NCI-H526 (cell line): Measurements from ENCODE around the gene HSPB6.

Source experiments
- DNase-seq, 2 experiments: peaks; one replicate each; lab custom pipeline; 2025; lab: John Stamatoyannopoulos, UW

Gene HSPB6

GRCh38 chr19:35767288-35768081 is 10.7 kb upstream of the HSPB6 start:
- peak in 1 of 2 experiments; percentile 76 for DNase-seq

- DNase-seq: no peak
Observed at GRCh38 chr19:35766571-35767104, 9.8 kb upstream of the HSPB6 start.

GRCh38 chr19:35764432-35765315 is 7.8 kb upstream of the HSPB6 start:
- no peak for DNase-seq

- no peak for DNase-seq
Observed at GRCh38 chr19:35760711-35761349, 4.0 kb upstream of the HSPB6 start.

DNA sequence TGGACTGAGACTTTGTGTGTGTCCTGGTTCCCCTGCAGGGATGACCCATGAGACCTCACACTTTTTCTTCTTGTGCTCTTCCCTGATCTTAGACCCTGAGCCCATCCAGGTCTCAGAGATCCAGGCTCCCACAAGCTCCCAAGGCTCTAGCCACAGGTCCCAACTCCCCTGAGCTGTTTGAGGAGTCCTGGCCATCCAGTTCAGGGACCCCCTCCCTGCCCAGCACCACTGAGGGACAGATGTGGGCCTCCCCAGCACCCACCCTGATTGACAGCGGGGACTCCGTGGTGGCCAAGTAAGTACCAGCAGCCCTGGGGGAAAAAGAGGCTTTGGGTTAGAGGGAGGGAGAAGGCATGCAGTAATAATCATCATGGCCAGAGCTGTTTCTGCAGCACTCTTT is 2.9 kb upstream of the HSPB6 start:
- DNase-seq: no peak

DNA sequence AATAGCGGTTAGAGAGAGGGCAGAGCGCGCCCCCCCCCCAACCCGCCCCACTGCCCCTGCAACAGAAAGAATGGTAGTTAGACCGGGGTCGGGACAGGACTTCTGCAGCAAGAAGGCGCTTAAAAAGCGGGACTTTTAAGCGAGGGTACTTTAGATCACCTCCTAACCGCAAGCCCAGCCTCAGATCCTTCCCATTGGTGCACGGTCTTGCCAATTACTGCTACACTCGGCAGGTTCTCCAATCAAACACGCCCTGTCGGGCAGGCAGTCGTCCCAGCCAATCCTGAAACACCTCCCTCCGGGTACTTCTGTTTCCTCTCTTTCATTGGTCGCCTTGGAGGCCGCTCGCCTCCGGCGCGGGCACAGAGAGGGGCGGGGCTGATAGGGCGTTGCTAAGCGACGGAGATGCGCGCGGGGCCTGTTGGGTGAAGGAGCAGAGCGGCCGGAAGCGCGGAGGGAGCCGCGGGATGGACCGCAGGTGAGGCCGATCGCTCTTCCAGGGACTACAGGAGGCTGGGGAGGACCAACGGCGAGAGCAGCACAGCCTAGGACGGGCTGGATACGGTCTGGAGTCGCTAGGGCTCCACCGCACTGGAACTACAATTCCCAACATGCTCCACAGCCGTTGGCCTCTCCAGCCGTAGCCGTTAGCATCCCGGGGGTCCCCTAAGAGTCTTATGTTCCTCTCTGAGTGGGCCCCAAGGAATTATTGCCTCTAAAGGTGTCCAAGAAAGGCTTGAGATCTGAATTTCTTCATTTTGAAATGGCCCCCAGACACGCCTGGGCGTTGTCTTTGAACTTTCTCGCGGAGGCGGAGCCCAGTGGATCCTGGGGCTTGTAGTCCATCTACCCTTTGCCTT is 1.1 kb upstream of the HSPB6 start, which contains the start of gene PROSER3:
TSS of gene PROSER3 (plus strand) at position 428 of the 860 bp plus-strand sequence. CDS start at position 468, 40 bp downstream.
- peak; percentile 100 for DNase-seq

DNA sequence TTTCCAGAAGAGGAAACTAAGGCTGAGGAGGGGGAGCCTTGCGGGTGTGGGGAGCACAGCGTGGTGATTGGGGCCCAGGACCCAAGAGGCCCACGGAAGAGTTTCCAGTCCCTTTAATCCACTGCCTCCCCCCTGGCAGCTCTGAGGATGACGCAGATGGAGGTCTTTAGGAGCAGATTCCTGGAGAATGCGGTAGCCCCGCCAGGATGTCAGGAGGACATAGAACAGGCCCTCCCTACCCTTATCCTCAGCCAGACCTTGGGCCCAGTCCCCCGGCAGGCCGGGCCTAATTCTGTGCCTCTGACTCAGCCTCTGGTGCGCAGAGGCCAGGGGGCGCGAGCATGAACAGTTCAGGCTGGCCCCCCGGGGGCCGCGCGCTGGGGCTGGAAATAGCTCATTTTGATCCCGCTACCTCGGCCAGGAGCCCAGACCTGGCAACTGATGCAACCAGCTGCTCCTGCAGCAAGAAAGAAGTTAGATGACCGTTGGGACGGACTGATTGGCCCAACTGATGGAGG is 461 bp upstream of the HSPB6 start:
- peak in 1 of 2 experiments; percentile 78 for DNase-seq

GRCh38 chr19:35755550-35756376 is 1.1 kb downstream of the HSPB6 start:
- DNase-seq: no peak

DNA sequence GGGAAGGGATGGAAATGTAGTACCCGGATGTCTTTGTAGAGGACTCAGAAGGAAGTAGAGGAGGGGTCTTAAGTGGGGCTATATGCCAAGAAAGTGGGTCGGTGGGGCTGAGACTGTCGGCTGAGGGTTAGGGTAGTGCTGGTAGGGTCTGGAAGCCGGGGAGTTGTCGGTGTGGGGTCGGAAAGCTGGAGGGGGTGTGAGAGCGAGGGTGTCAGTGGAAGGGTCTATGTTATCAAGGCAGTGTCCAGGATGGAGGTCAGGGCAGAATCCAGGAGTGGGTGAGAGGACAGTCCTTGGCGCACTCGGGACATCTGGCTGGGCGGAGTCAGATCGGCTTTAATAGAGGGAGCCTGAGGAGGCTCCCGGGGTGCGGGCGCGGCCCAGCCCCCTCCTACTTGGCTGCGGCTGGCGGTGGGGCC is 1.7 kb downstream of the HSPB6 start:
- DNase-seq: no peak

GRCh38 chr19:35754370-35755130 is 2.3 kb downstream of the HSPB6 start:
- DNase-seq: no peak

GRCh38 chr19:35753634-35754369 is 3.0 kb downstream of the HSPB6 start:
- no peak for DNase-seq

DNA sequence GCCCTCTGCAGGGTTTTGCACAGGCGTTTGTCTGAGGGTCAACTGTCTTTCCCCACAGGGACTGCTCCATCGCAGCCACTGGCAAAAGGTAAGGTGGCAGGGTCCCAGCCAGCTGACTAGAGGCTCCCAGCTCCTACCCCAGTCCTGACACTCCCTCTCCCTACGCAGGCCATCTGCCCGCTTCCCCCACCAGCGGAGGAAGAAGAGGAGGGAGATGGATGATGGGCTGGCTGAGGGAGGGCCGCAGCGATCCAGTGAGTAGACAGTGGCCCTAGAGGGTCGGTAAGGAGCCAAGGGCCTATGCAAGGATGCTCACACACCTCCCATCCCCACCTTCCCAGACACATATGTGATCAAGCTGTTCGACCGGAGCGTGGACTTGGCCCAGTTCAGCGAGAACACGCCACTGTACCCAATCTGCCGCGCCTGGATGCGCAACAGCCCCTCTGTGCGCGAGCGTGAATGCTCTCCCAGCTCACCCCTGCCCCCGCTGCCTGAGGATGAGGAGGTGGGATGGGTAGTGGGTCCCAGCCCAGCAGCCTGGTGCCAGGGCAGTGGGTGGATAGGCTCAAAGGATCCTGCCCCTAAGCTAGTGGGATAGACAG is 4.0 kb downstream of the HSPB6 start:
- DNase-seq: no peak

- no peak for DNase-seq
Observed at GRCh38 chr19:35751839-35752745, 4.7 kb downstream of the HSPB6 start.

DNA sequence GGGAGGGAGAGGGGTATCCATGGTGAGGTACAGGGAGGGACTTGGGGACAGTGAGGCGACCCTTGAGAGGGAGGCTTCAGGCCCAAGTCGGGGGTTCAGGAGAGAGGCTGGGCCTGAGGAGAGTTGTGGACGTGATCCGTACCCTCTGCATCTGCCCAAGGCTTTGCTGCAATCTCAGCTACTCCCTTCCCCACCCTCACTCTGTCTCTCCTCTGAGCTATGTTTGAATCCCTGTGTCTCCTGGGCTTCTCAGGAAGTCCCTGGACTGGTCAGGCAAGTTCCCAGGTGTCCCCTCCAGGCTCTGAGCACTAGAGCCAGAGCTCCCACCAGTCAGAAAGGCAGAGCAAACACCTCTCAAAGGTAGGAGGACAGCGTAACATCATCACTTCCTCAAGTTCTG is 6.7 kb downstream of the HSPB6 start:
- DNase-seq: no peak

DNA sequence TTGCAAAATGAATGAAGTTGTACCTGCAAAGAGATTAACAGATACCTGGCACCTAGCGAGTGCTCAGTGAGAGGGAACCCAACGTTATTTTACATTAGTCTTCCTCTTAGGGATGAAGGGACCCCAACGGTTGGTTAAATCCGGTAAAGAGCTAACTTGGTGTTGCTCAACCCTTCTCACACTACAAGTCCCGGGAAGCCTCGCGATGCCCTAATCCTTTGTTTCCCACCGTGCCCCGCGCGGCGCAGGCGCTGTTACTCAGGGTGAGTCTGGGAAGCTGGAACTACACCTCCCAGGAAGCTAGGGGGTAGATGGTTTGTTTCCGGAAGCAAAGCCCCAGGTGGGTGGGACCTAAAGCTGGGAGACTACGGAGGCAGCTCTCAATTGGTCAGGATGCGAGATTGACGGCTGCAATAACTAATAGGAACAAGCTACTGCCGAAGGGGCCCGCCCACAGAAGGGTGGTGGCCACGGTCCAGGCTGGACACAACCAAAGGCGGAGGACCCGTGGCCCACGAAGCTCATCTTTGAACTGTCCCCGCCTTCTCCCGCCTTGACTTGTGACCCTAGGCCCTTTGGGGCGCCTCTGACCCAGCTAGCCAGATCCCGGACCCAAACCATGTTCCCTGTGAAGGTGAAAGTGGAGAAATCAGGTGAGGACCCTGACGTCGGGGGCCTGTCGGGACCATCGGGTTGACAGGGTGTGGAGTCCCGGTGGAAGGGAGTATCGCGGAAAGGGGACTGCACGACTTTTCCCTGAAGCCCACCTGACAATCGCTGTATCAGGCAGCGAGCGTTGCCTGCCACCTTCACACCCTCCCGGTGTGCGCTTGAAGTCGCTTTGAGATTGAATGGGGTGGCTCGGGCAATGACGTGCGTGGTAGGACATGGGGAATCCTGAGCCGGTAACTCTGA is 8.5 kb downstream of the HSPB6 start, which contains the start of gene LIN37:
TSS of gene LIN37 (plus strand) at position 471 of the 915 bp plus-strand sequence. CDS start at position 620, 149 bp downstream.
- peak; percentile 100 for DNase-seq

DNA sequence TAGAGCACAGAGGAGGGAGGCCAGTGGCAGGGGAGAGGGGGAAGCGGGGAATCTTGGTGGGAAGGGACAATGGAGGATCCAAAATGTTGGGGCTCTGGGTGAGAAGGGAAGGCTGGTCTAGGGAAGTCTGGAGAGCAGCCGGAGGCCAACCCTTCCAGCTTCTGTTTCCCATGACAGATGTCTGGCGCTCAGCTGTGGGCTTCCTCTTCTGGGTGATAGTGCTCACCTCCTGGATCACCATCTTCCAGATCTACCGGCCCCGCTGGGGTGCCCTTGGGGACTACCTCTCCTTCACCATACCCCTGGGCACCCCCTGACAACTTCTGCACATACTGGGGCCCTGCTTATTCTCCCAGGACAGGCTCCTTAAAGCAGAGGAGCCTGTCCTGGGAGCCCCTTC is 10.3 kb downstream of the HSPB6 start:
- no peak for DNase-seq
